ENCODE results near the gene CSRP3.
"Not testable (repeated sequence)": the region's sequence is repeated elsewhere in the genome, so short reads cannot be mapped to it uniquely, and the experiment has no call there.

CSRP3 gene

DNA sequence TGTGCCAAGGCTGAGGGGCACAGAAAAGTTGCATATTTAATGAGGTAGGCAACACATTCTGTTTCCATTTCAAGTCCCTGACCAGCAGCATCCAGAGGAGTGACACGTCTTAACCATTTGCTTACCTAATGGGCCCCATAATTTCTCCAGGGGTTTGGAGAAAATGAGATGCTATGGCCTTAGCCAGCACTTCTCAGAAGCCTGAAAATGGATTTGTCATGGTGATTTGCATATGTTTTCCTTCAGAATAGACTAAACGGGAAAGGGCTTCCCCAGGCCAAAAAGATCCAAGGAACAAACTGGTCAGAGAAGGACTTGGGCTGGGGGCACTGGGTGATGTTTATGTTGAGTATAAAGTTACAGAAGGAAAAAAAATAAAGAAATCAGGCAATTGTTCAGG is 16.7 kb downstream of the CSRP3 start:
- DNase-seq = no peak

DNA sequence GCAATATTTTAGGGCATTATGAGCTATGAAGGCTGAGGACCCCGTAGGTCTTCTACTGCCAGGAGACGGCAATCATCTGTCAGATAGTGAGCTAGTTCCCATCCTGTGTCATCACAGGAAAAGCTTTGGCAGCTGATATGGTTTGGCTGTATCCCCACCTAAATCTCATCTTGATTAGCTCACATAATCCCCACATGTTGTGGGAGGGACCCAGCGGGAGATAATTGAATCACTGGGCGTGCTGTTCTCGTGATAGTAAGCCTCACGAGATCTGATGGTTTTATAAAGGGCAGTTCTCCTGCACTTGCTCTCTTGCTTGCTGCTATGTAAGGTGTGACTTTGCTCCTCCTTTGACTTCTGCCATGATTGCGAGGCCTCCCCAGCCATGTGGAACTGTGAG is 18.1 kb downstream of the CSRP3 start:
- DNase-seq = no peak

DNA sequence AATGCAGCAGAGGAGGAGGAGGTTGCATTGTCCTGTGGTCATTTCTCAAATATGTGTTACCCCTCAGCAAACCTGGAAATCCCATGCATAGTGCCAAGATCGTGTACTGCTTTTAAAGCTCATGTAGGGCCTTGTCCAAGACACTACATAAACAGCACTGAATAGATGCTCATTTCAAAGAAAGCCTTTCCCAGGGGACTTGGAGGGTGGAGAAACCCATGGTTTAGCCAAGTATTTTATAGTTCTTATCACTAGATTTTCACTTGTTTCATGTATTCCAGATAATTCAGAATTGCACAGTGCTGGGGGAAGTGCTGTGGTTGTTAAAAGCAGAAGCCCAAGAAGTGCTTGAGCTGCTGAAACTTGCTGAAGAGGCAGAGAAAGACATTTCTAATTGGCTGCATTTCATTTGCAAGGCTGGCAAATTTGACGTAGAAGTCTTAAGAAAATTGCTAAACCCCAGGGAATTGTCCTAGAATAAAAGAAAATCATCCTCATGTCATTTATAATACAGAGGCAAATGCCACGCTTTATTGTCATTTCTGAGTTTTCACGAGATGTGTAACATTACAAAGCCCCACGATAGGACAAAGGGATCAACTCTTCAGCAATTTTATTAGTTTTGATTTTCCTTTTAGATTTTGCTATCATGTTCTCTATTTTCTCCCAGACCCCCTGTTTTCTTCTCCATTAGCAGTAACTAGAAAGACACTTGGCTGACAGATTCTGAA is 20.1 kb downstream of the CSRP3 start:
- no peak for DNase-seq

DNA sequence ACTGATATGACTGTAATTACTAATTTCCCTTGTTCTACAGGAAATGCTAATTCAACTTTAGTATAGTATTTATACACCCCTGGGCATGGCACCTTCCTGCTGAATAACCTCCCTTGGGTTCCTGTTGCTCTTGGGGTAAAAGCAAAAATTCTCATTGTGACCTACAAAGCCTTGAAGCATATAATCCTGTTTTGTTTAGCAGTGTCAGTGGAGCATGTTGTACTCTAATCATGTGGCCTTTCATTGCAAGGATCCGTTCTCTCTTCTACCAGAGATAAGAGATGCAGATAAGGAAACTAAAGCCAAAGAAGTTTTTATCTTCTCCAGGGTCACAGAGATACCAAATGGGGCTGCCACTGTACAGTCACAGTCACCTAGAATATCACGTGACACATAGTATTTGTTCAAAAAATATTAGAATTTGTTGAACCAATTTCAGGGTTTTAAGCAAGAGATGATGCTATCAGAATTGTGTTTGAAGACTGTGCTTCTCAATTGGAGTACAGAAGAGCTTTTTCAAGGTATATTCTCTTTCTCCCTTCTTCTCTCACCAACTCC is 25.1 kb downstream of the CSRP3 start:
- no peak for DNase-seq

DNA sequence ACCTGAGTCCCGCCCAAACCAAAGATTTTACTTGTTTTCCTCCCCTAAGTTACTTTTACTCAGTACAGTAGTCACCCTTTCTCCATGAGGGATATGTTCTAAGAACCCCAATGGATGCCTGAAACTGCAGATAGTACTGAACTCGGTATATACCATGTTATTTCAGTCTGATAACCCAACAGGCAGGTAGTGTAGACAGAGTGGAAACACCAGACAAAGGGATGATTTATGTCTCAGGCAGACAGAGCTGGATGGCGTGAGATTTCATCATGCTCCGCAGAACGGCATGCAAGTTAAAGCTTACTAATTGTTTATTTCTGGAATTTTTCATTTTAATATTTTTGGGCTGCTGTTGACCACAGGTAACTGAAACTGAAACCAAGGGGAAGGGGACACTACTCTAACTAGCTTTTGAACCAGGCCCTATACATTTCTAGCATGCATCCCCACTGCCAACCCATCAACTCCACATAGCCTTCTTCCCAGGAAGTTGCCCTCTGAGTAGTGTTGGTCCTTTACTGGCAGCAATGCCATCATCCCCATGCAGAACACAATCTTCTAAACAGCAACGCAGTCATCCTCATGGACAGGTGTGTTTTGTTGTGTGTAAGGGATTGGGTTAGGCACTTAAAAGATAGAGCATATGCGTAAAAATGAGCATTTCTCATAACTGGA is 27.7 kb downstream of the CSRP3 start:
- no peak for DNase-seq

DNA sequence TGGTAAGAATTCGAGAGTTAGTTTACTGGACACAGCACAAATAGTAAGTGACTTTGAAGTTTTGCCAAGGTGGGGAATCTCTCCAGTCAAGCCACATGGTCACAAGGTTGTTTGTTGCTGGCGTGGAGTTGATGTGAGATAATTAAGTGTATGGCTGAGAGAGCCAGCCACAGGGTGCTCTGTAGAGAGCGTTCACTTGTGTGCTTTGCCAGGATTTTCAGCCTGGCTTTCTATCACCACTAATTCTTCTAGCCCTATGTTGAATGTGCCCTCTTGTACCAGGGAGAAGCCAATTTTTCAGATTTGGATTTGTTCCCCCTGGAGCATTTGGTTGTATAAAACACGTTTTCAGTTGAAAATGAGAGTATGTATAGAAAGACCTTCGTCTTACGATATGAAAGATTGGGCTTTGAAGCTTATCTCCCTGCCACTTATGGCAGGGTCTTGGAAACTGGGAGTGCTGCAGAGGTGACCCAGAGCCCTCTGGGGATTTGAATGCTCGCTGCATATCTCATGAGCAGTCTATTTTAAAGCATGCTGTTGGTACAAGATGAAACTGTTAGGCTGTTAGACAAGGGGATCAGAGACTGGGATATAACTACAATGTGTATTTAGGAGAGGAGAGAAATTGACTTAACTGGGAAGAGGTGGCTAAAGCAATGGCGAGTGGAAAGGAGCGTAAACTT is 28.6 kb downstream of the CSRP3 start:
- DNase-seq = no peak

DNA sequence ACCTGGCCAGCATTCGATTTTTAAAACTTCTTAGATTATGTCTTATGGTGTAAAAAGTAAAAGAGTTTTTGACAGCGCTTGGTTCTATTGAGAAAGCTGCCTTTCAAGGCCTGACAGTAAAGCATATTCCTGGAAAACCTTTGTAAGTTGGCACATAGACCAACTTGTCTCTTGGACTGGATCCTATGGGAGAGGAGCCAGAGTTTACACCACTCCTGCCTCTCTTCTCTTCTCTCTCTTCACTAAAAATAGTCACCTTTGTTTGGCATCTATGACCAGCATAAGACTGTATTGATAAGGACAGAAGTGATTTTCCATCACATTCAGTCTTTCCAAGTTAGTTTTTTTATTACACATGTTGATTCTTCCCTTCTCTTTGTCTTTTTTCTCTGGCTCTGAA is 33.7 kb downstream of the CSRP3 start:
- no peak for DNase-seq

DNA sequence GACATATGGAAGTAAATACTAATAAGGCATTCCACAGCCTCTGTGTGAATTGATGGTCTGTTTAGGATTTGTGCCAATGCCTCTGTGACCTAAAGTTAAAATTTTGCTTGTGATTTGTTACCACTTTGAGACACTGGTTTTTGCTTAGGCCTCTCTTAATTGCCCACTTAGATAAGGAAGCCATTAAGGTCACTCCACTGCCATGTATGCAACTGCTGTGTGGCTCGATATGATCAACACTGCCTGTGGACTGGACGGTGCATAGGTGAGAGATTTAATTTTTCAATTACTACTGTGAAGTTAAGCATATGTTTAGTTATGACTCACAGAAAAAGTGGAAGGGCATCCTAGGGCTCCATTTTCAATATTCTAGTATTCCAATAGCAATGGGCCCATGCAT is 36.9 kb downstream of the CSRP3 start:
- no peak for DNase-seq

DNA sequence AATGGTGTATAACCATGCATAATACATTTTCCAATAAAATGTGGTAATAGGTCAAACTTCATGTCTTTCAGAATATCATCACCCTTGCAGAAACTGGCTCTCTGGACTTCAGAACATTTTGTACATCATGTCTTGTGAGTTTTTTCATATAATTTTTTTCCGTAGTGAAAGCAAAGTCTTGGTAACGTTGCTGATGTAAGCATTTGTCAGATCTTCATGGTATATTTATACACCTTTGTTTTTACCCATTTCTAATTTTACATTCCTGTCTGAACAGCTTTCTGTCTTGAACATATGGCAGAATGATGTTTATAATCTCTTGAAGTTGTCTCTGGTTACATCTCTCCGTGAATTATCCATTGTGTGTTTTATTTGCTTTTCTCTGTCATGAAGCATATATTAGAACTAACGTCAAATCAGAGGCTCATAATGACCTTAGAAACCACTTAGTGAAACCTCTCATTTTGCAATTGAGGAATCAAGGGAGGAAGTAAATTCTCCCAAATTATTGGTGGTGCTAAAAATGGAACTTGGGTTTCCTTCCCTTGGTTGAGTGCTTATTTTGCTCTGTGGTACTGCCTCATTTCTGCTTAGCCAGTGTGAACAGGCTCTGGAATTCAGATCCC is 37.4 kb downstream of the CSRP3 start:
- DNase-seq = peak; percentile 88

DNA sequence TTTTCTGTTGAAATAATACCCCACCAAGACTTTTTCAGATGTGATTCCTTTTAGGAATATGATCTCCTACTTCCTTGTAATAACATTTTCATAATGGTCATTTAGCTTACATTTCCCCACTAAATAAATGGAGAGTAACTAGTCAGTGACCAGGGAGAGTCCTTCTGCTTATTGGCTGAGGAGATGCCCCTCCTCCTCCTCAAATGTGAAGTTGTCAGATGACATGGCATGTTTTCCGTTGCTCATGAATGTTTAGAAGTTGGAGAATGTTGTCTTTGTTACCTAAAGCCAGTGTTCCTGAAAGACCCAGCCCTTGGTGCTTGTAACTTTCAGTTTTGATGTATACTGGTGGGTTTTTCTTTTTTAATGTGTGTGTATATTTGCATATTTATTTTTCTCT is 38.2 kb downstream of the CSRP3 start:
- DNase-seq = peak; percentile 47

DNA sequence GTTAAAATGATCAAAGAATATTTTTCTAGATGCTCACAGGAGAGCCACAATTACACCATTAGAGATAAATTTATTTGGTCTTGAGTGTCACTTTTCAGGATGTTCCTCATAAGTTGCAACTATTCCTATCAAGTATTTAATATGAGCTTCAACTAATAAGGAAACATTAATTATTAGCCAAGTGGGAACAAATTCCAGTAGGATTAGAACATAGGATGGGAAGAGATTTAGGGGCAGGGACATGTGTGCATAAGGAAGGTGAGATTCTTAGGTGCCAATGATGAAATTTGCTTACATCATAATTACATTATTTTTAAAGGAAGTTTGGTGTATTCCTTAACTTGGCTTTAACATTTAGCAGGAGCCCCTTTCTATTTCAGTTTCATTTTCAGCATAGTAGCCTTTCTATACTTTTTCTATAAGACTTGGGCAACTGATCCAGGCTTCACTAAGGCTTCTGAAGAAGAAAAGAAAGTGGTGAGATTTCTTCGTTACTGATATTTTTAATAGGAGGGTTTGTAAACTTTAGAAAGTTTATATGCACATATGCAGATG is 38.8 kb downstream of the CSRP3 start:
- DNase-seq = no peak

DNA sequence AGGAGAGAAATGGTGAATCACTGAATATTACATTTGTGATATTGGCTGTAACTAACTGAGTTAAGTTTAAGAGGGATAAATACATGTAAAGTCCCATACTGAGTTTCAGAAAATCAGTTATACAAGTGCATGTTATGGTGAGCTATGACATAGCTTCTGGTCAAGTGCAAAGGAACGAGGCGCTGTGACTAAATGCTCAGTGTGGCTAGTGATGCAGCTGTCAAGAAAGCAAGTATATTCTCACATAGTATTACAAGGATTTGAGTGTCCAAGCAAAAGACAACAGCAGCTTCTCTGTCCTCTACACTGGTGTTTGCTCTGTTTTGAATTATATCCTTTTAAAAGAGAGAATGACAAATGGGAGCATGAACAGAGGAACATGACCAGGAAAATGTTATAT is 40.1 kb downstream of the CSRP3 start:
- DNase-seq = no peak

DNA sequence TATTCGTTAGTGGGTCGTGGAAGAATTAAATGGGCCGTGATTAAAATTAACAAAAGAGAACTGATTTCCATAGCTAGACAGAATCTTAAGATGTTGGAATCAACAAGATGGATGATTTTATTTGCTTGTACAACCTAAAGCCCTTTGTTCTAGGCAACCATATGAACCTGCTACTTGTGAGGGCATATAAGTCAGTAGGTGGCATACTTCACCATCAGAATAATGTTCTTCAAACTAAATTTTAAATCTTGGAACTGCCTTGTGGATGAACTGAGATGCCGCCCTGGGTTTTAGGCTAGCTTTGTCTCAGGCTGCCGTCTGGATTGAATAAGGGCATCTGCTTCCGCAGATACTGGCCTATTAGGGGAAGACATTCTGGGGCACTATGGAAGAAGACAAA is 40.9 kb downstream of the CSRP3 start:
- DNase-seq = peak; percentile 8

DNA sequence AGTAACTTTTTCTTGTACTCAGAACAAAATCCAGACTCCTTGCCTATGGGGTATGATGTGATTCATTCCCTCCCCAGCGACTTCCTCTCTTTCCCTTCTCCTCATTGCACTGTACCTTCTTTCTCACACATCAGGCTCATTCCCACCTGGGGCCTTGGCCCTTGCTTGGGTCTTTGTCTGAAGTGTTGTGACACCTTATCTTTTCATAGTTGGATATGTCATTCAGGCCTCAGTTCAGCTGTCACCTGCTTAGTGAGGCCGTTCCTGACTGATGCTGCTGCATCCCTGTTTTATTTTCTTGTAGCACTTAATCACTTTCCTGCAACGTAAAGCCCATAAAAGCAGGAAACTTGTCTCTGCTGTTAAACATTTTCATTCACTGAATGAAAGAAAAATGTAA is 44.9 kb downstream of the CSRP3 start:
- DNase-seq = no peak

DNA sequence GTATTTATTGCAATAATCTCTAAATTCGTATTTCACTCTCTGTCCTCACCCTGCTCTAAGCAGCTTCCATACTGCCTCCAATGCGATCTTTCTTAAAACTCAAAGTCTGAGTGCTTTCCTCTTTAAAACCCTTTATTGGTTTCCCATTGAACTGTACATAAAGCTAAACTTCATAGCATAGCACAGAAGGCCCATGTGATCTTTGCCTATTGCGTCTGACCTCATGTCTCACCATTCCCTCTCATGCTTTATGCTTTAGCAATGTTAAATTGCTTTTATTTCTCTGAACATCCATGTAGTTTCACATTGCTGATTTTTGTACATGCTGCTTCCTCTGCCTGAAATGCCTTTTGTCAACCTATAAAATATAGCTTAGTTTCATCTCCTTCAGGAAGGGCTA is 56.5 kb downstream of the CSRP3 start:
- DNase-seq = no peak

DNA sequence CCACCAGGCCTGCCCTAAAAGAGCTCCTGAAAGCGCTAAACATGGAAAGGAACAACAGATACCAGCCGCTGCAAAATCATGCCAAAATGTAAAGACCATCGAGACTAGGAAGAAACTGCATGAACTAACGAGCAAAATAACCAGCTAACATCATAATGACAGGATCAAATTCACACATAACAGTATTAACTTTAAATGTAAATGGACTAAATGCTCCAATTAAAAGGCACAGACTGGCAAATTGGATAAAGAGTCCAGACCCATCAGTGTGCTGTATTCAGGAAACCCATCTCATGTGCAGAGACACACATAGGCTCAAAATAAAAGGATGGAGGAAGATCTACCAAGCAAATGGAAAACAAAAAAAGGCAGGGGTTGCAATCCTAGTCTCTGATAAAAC is 64.9 kb downstream of the CSRP3 start:
- not testable (repeated sequence) for DNase-seq

DNA sequence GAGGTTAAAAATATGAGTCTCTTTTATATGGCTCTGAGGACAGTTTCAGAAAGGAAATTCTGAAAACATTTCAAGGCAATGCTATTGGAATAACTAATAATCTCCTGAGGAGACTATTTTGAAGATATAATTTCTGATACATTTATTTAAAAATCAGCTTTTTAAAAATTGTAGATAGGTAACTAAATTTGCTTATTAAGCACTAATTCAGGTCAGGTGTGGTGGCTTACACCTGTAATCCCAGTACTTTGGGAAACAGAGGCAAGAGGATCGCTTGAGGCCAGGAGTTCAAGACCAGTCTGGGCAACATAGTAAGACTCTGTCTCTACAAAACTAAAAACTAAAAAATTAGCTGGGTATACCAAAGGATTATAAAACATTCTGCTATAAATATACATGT is 67.8 kb downstream of the CSRP3 start:
- DNase-seq = no peak
